Measurements from ENCODE around the gene LAMA3.

LAMA3 gene

GRCh38 chr18:23779696-23780303 lies 90.5 kb downstream of the LAMA3 start:
- DNase-seq: no peak

- DNase-seq: no peak
Measured at GRCh38 chr18:23784832-23785245, 95.6 kb downstream of the LAMA3 start.

- no peak for DNase-seq
Measured at GRCh38 chr18:23793051-23793450, 103.8 kb downstream of the LAMA3 start.

- DNase-seq: peak; percentile 11
Measured at GRCh38 chr18:23793985-23794867, 105.0 kb downstream of the LAMA3 start.

- no peak for DNase-seq
Measured at GRCh38 chr18:23798249-23798648, 109.0 kb downstream of the LAMA3 start.

- DNase-seq: no peak
Measured at GRCh38 chr18:23798824-23799223, 109.6 kb downstream of the LAMA3 start.

- DNase-seq: no peak
Measured at GRCh38 chr18:23799540-23799939, 110.3 kb downstream of the LAMA3 start.

GRCh38 chr18:23800902-23801301 lies 111.6 kb downstream of the LAMA3 start:
- DNase-seq: no peak

GRCh38 chr18:23802817-23803216 lies 113.6 kb downstream of the LAMA3 start:
- DNase-seq: no peak

- no peak for DNase-seq
Measured at GRCh38 chr18:23803755-23804154, 114.5 kb downstream of the LAMA3 start.

GRCh38 chr18:23805898-23806297 lies 116.6 kb downstream of the LAMA3 start:
- no peak for DNase-seq

GRCh38 chr18:23809415-23809814 lies 120.2 kb downstream of the LAMA3 start:
- no peak for DNase-seq

- no peak for DNase-seq
Measured at GRCh38 chr18:23810396-23810795, 121.1 kb downstream of the LAMA3 start.

GRCh38 chr18:23811176-23811575 lies 121.9 kb downstream of the LAMA3 start:
- no peak for DNase-seq

- DNase-seq: peak; percentile 65
Measured at GRCh38 chr18:23812546-23813440, 123.5 kb downstream of the LAMA3 start.

- DNase-seq: no peak
Measured at GRCh38 chr18:23814991-23815614, 125.8 kb downstream of the LAMA3 start.

- DNase-seq: no peak
Measured at GRCh38 chr18:23816021-23816420, 126.8 kb downstream of the LAMA3 start.

- no peak for DNase-seq
Measured at GRCh38 chr18:23816740-23817139, 127.5 kb downstream of the LAMA3 start.

- DNase-seq: no peak
Measured at GRCh38 chr18:23819001-23819400, 129.7 kb downstream of the LAMA3 start.

GRCh38 chr18:23822590-23823385 lies 133.5 kb downstream of the LAMA3 start:
- no peak for DNase-seq

GRCh38 chr18:23824240-23824639 lies 135.0 kb downstream of the LAMA3 start:
- DNase-seq: peak; percentile 25

GRCh38 chr18:23824669-23825068 lies 135.4 kb downstream of the LAMA3 start:
- no peak for DNase-seq
